VCaP (cell line): Measurements from ENCODE around the gene ZNF438.

Experiments
- H3K27ac ChIP-seq: fragments of 450-650 bp; 2 replicates; pipeline ENCODE4 v1.5.1; 2017
- CTCF ChIP-seq: fragments of 450-650 bp; conservative IDR thresholded peaks from 2 replicates; pipeline ENCODE4 v1.5.1; 2017; ENCODE audit warnings: mild to moderate bottlenecking, moderate library complexity

Gene ZNF438

GRCh38 chr10:30821994-30822692 is 209.5 kb downstream of the ZNF438 start:
- no peak overlapping the region for H3K27ac ChIP-seq
- no peak for TF ChIP-seq CTCF

GRCh38 chr10:30821261-30821993 is 210.2 kb downstream of the ZNF438 start:
- H3K27ac ChIP-seq, result no peak overlapping the region
- TF ChIP-seq CTCF, result no peak

GRCh38 chr10:30820261-30820991 is 211.2 kb downstream of the ZNF438 start:
- no peak overlapping the region for H3K27ac ChIP-seq
- no peak for TF ChIP-seq CTCF

- H3K27ac ChIP-seq, result no peak overlapping the region
- TF ChIP-seq CTCF, result no peak
Measured at GRCh38 chr10:30819341-30820181, 212.1 kb downstream of the ZNF438 start.

- H3K27ac ChIP-seq, result no peak overlapping the region
- no peak for TF ChIP-seq CTCF
Measured at GRCh38 chr10:30818854-30819253, 212.8 kb downstream of the ZNF438 start.

- H3K27ac ChIP-seq, result no peak overlapping the region
Measured at GRCh38 chr10:30818010-30818660, 213.5 kb downstream of the ZNF438 start.

More at GRCh38 chr10:30818010-30818660, 213.5 kb downstream of the ZNF438 start:
- TF ChIP-seq CTCF, result no peak
